D341Med (cell line): ENCODE results near the gene BLTP3A.
A peak's percentile ranks its signal among the peaks of the same experiment; 100 is the strongest.
"Not testable (repeated sequence)": the region's sequence is repeated elsewhere in the genome, so short reads cannot be mapped to it uniquely, and the experiment has no call there.

Experiments used
- DNase-seq: peaks from one replicate; pipeline ENCODE4 v3.0.0; 2012; ENCODE audit warnings: low spot score

Gene BLTP3A

GRCh38 chr6:34792605-34793500 is 970 bp downstream of the BLTP3A start:
- DNase-seq = peak; percentile 55

GRCh38 chr6:34793877-34794276 is 2.0 kb downstream of the BLTP3A start:
- no peak for DNase-seq

GRCh38 chr6:34795836-34796425 is 4.0 kb downstream of the BLTP3A start:
- DNase-seq = no peak

- no peak for DNase-seq
Measured at GRCh38 chr6:34798057-34798456, 6.2 kb downstream of the BLTP3A start.

GRCh38 chr6:34799547-34799946 is 7.7 kb downstream of the BLTP3A start:
- no peak for DNase-seq

- no peak for DNase-seq
Measured at GRCh38 chr6:34804543-34804942, 12.7 kb downstream of the BLTP3A start.

GRCh38 chr6:34805074-34805473 is 13.2 kb downstream of the BLTP3A start:
- not testable (repeated sequence) for DNase-seq

- no peak for DNase-seq
Measured at GRCh38 chr6:34806738-34807453, 15.0 kb downstream of the BLTP3A start.

- DNase-seq = not testable (repeated sequence)
Measured at GRCh38 chr6:34808473-34808872, 16.6 kb downstream of the BLTP3A start.

- DNase-seq = not testable (repeated sequence)
Measured at GRCh38 chr6:34809419-34809818, 17.5 kb downstream of the BLTP3A start.

GRCh38 chr6:34810017-34810882 is 18.4 kb downstream of the BLTP3A start:
- no peak for DNase-seq

- no peak for DNase-seq
Measured at GRCh38 chr6:34810936-34811632, 19.2 kb downstream of the BLTP3A start.

- no peak for DNase-seq
Measured at GRCh38 chr6:34813028-34813713, 21.3 kb downstream of the BLTP3A start.

- DNase-seq = no peak
Measured at GRCh38 chr6:34816635-34817301, 24.9 kb downstream of the BLTP3A start.

- DNase-seq = no peak
Measured at GRCh38 chr6:34817446-34817845, 25.6 kb downstream of the BLTP3A start.

GRCh38 chr6:34818872-34819570 is 27.1 kb downstream of the BLTP3A start:
- DNase-seq = not testable (repeated sequence)

- no peak for DNase-seq
Measured at GRCh38 chr6:34819571-34820480, 27.9 kb downstream of the BLTP3A start.

- no peak for DNase-seq
Measured at GRCh38 chr6:34829137-34829536, 37.3 kb downstream of the BLTP3A start.
